HG03558 (cell line): ENCODE data around the gene HELZ.

Source experiments
- ATAC-seq: cut with Tn5 transposase; IDR thresholded peaks from one replicate; pipeline ENCODE4 v1.9.1; 2021; ENCODE audit warnings: moderate number of reproducible peaks; ENCODE audit not compliant: unreplicated experiment; ENCODE audit errors: extremely low read depth

Gene HELZ

GRCh38 chr17:67239597-67239996 lies 5.4 kb downstream of the HELZ start:
- no peak for ATAC-seq

- ATAC-seq: no peak
Measured at GRCh38 chr17:67238991-67239390, 6.0 kb downstream of the HELZ start.

- no peak for ATAC-seq
Measured at GRCh38 chr17:67232441-67232840, 12.6 kb downstream of the HELZ start.

GRCh38 chr17:67229109-67229955 lies 15.7 kb downstream of the HELZ start:
- ATAC-seq: no peak

- no peak for ATAC-seq
Measured at GRCh38 chr17:67227488-67227887, 17.5 kb downstream of the HELZ start.

- ATAC-seq: no peak
Measured at GRCh38 chr17:67225316-67225715, 19.7 kb downstream of the HELZ start.

- no peak for ATAC-seq
Measured at GRCh38 chr17:67224736-67225135, 20.3 kb downstream of the HELZ start.

- ATAC-seq: no peak
Measured at GRCh38 chr17:67223924-67224323, 21.1 kb downstream of the HELZ start.

- no peak for ATAC-seq
Measured at GRCh38 chr17:67221062-67221998, 23.7 kb downstream of the HELZ start.

- ATAC-seq: no peak
Measured at GRCh38 chr17:67218385-67218950, 26.5 kb downstream of the HELZ start.

GRCh38 chr17:67217446-67217845 lies 27.6 kb downstream of the HELZ start:
- ATAC-seq: no peak

- no peak for ATAC-seq
Measured at GRCh38 chr17:67216578-67217320, 28.2 kb downstream of the HELZ start.

- no peak for ATAC-seq
Measured at GRCh38 chr17:67215991-67216421, 29.0 kb downstream of the HELZ start.

- ATAC-seq: no peak
Measured at GRCh38 chr17:67212714-67213417, 32.1 kb downstream of the HELZ start.

GRCh38 chr17:67212231-67212630 lies 32.8 kb downstream of the HELZ start:
- ATAC-seq: no peak

GRCh38 chr17:67211742-67212141 lies 33.3 kb downstream of the HELZ start:
- ATAC-seq: no peak

- ATAC-seq: no peak
Measured at GRCh38 chr17:67210915-67211314, 34.1 kb downstream of the HELZ start.

- ATAC-seq: no peak
Measured at GRCh38 chr17:67208232-67208631, 36.8 kb downstream of the HELZ start.

- no peak for ATAC-seq
Measured at GRCh38 chr17:67203818-67204217, 41.2 kb downstream of the HELZ start.

GRCh38 chr17:67202503-67202902 lies 42.5 kb downstream of the HELZ start:
- ATAC-seq: no peak
